IMR-90 (cell line): ENCODE results near the gene COL25A1. TPM values are rescaled to one million over a fixed set of nuclear protein-coding genes. Genes with fewer than 3 reads are reported as not detected.

Experiments used
- ATAC-seq: fragments of 200-7000 bp; cut with Tn5 transposase; 2 replicates; pipeline ENCODE4 v1.9.1; 2020; ENCODE audit warnings: low read depth, mild to moderate bottlenecking, moderate library complexity
- BruUV-seq: library from RNA; stranded (reverse); fragments of 400-500 nt; replicated peaks from 2 replicates; lab custom pipeline; 2021; lab: Mats Ljungman, UMichigan
- CTCF ChIA-PET: fragments of 300-600 bp; formaldehyde crosslinking; extraction: SDS; loops from one replicate; lab custom pipeline; 2021; ENCODE audit warnings: antibody characterized with exemption; lab: Yijun Ruan, JAX
- POLR2A ChIA-PET: fragments of 300-600 bp; sonication (Branson Sonifier 250); formaldehyde crosslinking; loops from one replicate; lab custom pipeline; 2022; ENCODE audit warnings: antibody characterized with exemption; ENCODE audit not compliant: unreplicated experiment; lab: Charles Lee
- DNase-seq: peaks from one replicate; pipeline ENCODE4 v3.0.0; 2013
- H2AFZ ChIP-seq: replicated peaks from 2 replicates; pipeline ENCODE3; 2013; ENCODE audit warnings: low read length, mild to moderate bottlenecking; ENCODE audit not compliant: poor library complexity
- H2AK5ac ChIP-seq: 2 replicates; pipeline ENCODE4 v1.6.1; 2013; ENCODE audit warnings: low read depth, low read length, inconsistent platforms
- H2AK9ac ChIP-seq: replicated peaks from 2 replicates; pipeline ENCODE3; 2013; ENCODE audit warnings: mild to moderate bottlenecking, low read depth, low read length, moderate library complexity; ENCODE audit not compliant: poor library complexity
- H2BK120ac ChIP-seq: 2 replicates; pipeline ENCODE4 v1.6.1; 2013; ENCODE audit warnings: low read depth, low read length, inconsistent platforms
- H2BK15ac ChIP-seq: 3 replicates; pipeline ENCODE4 v1.6.1; 2013; ENCODE audit warnings: low read depth, low read length, inconsistent platforms
- H2BK20ac ChIP-seq: 2 replicates; pipeline ENCODE4 v1.6.1; 2013; ENCODE audit warnings: low read depth, mild to moderate bottlenecking, inconsistent platforms, low read length, moderate library complexity
- H2BK5ac ChIP-seq: 2 replicates; pipeline ENCODE4 v1.6.1; 2013; ENCODE audit warnings: mild to moderate bottlenecking, low read depth, low read length, inconsistent platforms; ENCODE audit not compliant: poor library complexity, severe bottlenecking
- H3K14ac ChIP-seq: replicated peaks from 2 replicates; pipeline ENCODE4 v1.6.1; 2013; ENCODE audit warnings: low read depth, low read length, inconsistent platforms
- H3K18ac ChIP-seq: 2 replicates; pipeline ENCODE4 v1.6.1; 2013; ENCODE audit warnings: low read depth, low read length, control low read depth
- H3K23ac ChIP-seq: 2 replicates; pipeline ENCODE4 v1.6.1; 2013; ENCODE audit warnings: low read depth, low read length, inconsistent platforms
- H3K27ac ChIP-seq: 2 replicates; pipeline ENCODE4 v1.5.1; 2013; ENCODE audit warnings: mild to moderate bottlenecking, control low read depth, low read length; ENCODE audit not compliant: insufficient read depth
- H3K27me3 ChIP-seq: 2 replicates; pipeline ENCODE4 v1.6.1; 2013; ENCODE audit warnings: low read length; ENCODE audit not compliant: control insufficient read depth, insufficient read depth
- H3K36me3 ChIP-seq: 2 replicates; pipeline ENCODE4 v1.6.1; 2013; ENCODE audit warnings: low read length, mixed read lengths; ENCODE audit not compliant: control insufficient read depth, insufficient read depth
- H3K4ac ChIP-seq: 2 replicates; pipeline ENCODE4 v1.6.1; 2013; ENCODE audit warnings: low read depth, low read length, inconsistent platforms
- H3K4me1 ChIP-seq: 2 replicates; pipeline ENCODE4 v1.6.1; 2013; ENCODE audit warnings: low read length, mixed read lengths; ENCODE audit not compliant: control insufficient read depth, insufficient read depth
- H3K4me2 ChIP-seq: 2 replicates; pipeline ENCODE4 v1.6.1; 2013; ENCODE audit warnings: low read depth, mild to moderate bottlenecking, control low read depth, low read length, moderate library complexity
- H3K4me3 ChIP-seq: 2 replicates; pipeline ENCODE4 v1.5.1; 2013; ENCODE audit warnings: low read depth, mild to moderate bottlenecking, control low read depth, low read length, moderate library complexity; ENCODE audit not compliant: insufficient read depth
- H3K56ac ChIP-seq: 2 replicates; pipeline ENCODE4 v1.6.1; 2013; ENCODE audit warnings: low read length, inconsistent platforms; ENCODE audit not compliant: insufficient read depth; ENCODE audit errors: extremely low read depth
- H3K79me1 ChIP-seq, 2 experiments: 2 replicates each; pipeline ENCODE4 v1.6.1; 2013; ENCODE audit warnings: low read length in 2 of 2, inconsistent platforms in 1 of 2, low read depth in 1 of 2
- H3K9ac ChIP-seq: 2 replicates; pipeline ENCODE4 v1.6.1; 2013; ENCODE audit warnings: low read depth, low read length, control low read depth
- H3K9me1 ChIP-seq: 2 replicates; pipeline ENCODE4 v1.6.1; 2013; ENCODE audit warnings: low read length, inconsistent platforms; ENCODE audit not compliant: insufficient read depth
- H3K9me3 ChIP-seq: 2 replicates; pipeline ENCODE4 v1.6.1; 2013; ENCODE audit warnings: low read length; ENCODE audit not compliant: control insufficient read depth, insufficient read depth
- H4K20me1 ChIP-seq: 2 replicates; pipeline ENCODE4 v1.6.1; 2013; ENCODE audit warnings: low read length, inconsistent platforms; ENCODE audit not compliant: insufficient read depth
- H4K5ac ChIP-seq: 2 replicates; pipeline ENCODE4 v1.6.1; 2013; ENCODE audit warnings: mild to moderate bottlenecking, low read depth, low read length, control low read depth
- H4K8ac ChIP-seq, 2 experiments: 2 replicates each; pipeline ENCODE4 v1.6.1; 2013; ENCODE audit warnings: low read depth in 2 of 2, low read length in 2 of 2, control low read depth in 1 of 2, inconsistent platforms in 1 of 2
- H4K91ac ChIP-seq: 2 replicates; pipeline ENCODE4 v1.6.1; 2013; ENCODE audit warnings: low read depth, low read length, inconsistent platforms; ENCODE audit not compliant: insufficient read depth
- BHLHE40 ChIP-seq: fragments of 150-350 bp; IDR thresholded peaks from 2 replicates; pipeline ENCODE4 v1.6.1; 2016; ENCODE audit warnings: mild to moderate bottlenecking, low read depth, low read length
- CEBPB ChIP-seq: IDR thresholded peaks from 2 replicates; pipeline ENCODE4 v1.6.1; 2012; ENCODE audit warnings: low read depth, low read length, improper control_type of control experiment
- FOS ChIP-seq: fragments of 150-350 bp; IDR thresholded peaks from 2 replicates; pipeline ENCODE4 v1.6.1; 2016; ENCODE audit warnings: low read depth, low read length
- MAFK ChIP-seq: IDR thresholded peaks from 2 replicates; pipeline ENCODE4 v1.6.1; 2012; ENCODE audit warnings: low read depth, low read length, improper control_type of control experiment
- MAZ ChIP-seq: IDR thresholded peaks from 2 replicates; pipeline ENCODE4 v1.6.1; 2012; ENCODE audit warnings: low read depth, mild to moderate bottlenecking, low read length, improper control_type of control experiment, moderate library complexity, borderline replicate concordance
- MXI1 ChIP-seq: IDR thresholded peaks from 2 replicates; pipeline ENCODE4 v1.6.1; 2012; ENCODE audit warnings: low read depth, mild to moderate bottlenecking, low read length, moderate library complexity, borderline replicate concordance
- NFE2L2 ChIP-seq: fragments of 150-350 bp; IDR thresholded peaks from 2 replicates; pipeline ENCODE4 v1.6.1; 2016; ENCODE audit warnings: low read depth, mild to moderate bottlenecking, low read length
- RAD21 ChIP-seq: IDR thresholded peaks from 2 replicates; pipeline ENCODE4 v1.6.1; 2012; ENCODE audit warnings: low read length, improper control_type of control experiment
- RFX5 ChIP-seq: IDR thresholded peaks from 2 replicates; pipeline ENCODE4 v1.8.0; 2012; ENCODE audit warnings: low read depth, mild to moderate bottlenecking, low read length, moderate library complexity
- SMC3 ChIP-seq: fragments of 150-350 bp; IDR thresholded peaks from 2 replicates; pipeline ENCODE4 v1.6.1; 2016; ENCODE audit warnings: low read depth, mild to moderate bottlenecking, antibody characterized with exemption, low read length, moderate library complexity
- WGBS, 2 experiments: methylation state at CpG; one replicate each; pipeline versions ENCODE4 v1.1.5 to v1.1.7; 2013; ENCODE audit warnings: missing lambda C conversion rate in 2 of 2; ENCODE audit not compliant: insufficient read length in 1 of 2; ENCODE audit errors: extremely low coverage in 2 of 2; 5-methylcytosine and 5-hydroxymethylcytosine counted together
- dilution Hi-C: fragments of 300-500 bp; cut with HindIII; formaldehyde crosslinking; loops from one replicate; pipeline ENCODE4 v1.14.3; 2018; ENCODE audit warnings: low sequenced_read_pairs; ENCODE audit not compliant: unreplicated experiment
- in situ Hi-C: fragments of 300-500 bp; cut with MboI; formaldehyde crosslinking; loops from 3 replicates; pipeline ENCODE4 v1.14.3; 2019; ENCODE audit warnings: low sequenced_read_pairs, inconsistent platforms, mixed read lengths
- intact Hi-C: fragments of 100-400 bp; cut with micrococcal nuclease; formaldehyde crosslinking; loops from 2 replicates; pipeline ENCODE4 v1.10.0; 2022
- polyA plus RNA-seq, 3 experiments: library from polyadenylated mRNA; depleted of rRNA; stranded (reverse); fragments of >200 nt; gene quantifications; 2 replicates each; pipeline ENCODE4 v1.2.3, GENCODE V29; 2012; ENCODE audit warnings: low replicate concordance in 1 of 3
- total RNA-seq: library from RNA; depleted of rRNA; stranded (reverse); fragments of >200 nt; gene quantifications from 2 replicates; pipeline ENCODE4 v1.2.3, GENCODE V29; 2012
- TF ChIP-seq, protein P1 (sequence below): conservative IDR thresholded peaks from 2 replicates; pipeline ENCODE4 v1.5.1; 2012; ENCODE audit warnings: mild to moderate bottlenecking, low read depth, low read length, improper control_type of control experiment
- TF ChIP-seq, protein P2 (sequence below): fragments of 150-350 bp; IDR thresholded peaks from 2 replicates; pipeline ENCODE4 v1.6.1; 2016; ENCODE audit warnings: low read depth, mild to moderate bottlenecking, low read length, moderate library complexity, borderline replicate concordance

The COL25A1 gene
- total and polyA plus RNA-seq, 2 of the 4 experiments (the other 2 are of a cell fraction): under 0.01 to 0.05 TPM

DNA sequence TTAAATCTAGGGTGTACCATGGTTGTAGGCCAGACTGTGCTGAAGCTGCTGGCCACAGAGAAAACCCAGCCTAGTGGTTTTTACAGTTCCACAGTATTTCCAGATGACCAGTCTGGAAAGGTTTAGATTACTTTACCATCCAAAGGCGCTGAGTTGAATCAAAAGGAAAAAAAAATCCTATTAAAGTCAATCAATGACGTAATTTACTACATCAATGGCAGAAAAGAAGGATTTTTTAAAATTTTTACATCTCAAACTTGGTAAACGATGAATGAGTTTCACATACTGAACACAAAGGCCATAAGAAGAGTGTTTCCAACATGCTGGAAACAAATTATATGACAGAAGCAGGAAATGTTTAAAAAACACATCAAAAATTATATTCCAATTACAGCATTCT, 409.0 kb downstream of the COL25A1 start:
- H2BK5ac ChIP-seq: no peak overlapping the region
- no peak overlapping the region for H3K4me3 ChIP-seq
- no peak overlapping the region for H3K14ac ChIP-seq
- no peak overlapping the region for H3K9ac ChIP-seq
- BruUV-seq: no TSS peak
- no peak overlapping the region for H2BK15ac ChIP-seq
- no peak overlapping the region for H2BK120ac ChIP-seq
- H4K20me1 ChIP-seq: no peaks in the 10 kb centered on the region
- no peak overlapping the region for H4K5ac ChIP-seq
- H3K27ac ChIP-seq: no peak overlapping the region
- H3K23ac ChIP-seq: no peak overlapping the region
- no peak overlapping the region for H3K18ac ChIP-seq
- no peaks in the 10 kb centered on the region for H3K9me3 ChIP-seq
- intact Hi-C loops: no loop called here
- no peaks in the 10 kb centered on the region for H3K79me1 ChIP-seq
- H3K36me3 ChIP-seq: no peaks in the 10 kb centered on the region
- peaks cover 3% of the 10 kb centered on the region; the same call in 1 of the 2 replicates for H3K4me1 ChIP-seq
- WGBS, 2 experiments: no CpG with 5 or more reads among the region's 3 CpGs
- H3K4me2 ChIP-seq: no peak overlapping the region
- H4K8ac ChIP-seq: no peak overlapping the region
- no peak for ATAC-seq
- no peak overlapping the region for H2AK5ac ChIP-seq
- H4K91ac ChIP-seq: no peak overlapping the region
- dilution Hi-C loops: no loop called here
- no peak overlapping the region for H2BK20ac ChIP-seq
- in situ Hi-C loops: no loop called here
- H3K27me3 ChIP-seq: no peaks in the 10 kb centered on the region
- no peak for TF ChIP-seq RAD21
- no peak for TF ChIP-seq CEBPB
- TF ChIP-seq MAZ: no peak
- TF ChIP-seq, protein P1, sequence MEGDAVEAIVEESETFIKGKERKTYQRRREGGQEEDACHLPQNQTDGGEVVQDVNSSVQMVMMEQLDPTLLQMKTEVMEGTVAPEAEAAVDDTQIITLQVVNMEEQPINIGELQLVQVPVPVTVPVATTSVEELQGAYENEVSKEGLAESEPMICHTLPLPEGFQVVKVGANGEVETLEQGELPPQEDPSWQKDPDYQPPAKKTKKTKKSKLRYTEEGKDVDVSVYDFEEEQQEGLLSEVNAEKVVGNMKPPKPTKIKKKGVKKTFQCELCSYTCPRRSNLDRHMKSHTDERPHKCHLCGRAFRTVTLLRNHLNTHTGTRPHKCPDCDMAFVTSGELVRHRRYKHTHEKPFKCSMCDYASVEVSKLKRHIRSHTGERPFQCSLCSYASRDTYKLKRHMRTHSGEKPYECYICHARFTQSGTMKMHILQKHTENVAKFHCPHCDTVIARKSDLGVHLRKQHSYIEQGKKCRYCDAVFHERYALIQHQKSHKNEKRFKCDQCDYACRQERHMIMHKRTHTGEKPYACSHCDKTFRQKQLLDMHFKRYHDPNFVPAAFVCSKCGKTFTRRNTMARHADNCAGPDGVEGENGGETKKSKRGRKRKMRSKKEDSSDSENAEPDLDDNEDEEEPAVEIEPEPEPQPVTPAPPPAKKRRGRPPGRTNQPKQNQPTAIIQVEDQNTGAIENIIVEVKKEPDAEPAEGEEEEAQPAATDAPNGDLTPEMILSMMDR: no peak
- no peak for TF ChIP-seq SMC3
- TF ChIP-seq MAFK: no peak
- TF ChIP-seq, protein P2, sequence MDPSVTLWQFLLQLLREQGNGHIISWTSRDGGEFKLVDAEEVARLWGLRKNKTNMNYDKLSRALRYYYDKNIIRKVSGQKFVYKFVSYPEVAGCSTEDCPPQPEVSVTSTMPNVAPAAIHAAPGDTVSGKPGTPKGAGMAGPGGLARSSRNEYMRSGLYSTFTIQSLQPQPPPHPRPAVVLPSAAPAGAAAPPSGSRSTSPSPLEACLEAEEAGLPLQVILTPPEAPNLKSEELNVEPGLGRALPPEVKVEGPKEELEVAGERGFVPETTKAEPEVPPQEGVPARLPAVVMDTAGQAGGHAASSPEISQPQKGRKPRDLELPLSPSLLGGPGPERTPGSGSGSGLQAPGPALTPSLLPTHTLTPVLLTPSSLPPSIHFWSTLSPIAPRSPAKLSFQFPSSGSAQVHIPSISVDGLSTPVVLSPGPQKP: no peak
- no peak for TF ChIP-seq NFE2L2
- no peak for TF ChIP-seq RFX5
- no peak for TF ChIP-seq MXI1
- TF ChIP-seq BHLHE40: no peak
- TF ChIP-seq FOS: no peak
- CTCF ChIA-PET: no interaction called here
- peaks cover 3% of the 10 kb centered on the region for H3K9me1 ChIP-seq
- no peak overlapping the region for H3K4ac ChIP-seq
- no peak overlapping the region for H2AFZ ChIP-seq
- H2AK9ac ChIP-seq: no peak overlapping the region
- no peak overlapping the region for H3K56ac ChIP-seq
- POLR2A ChIA-PET: no interaction called here
- DNase-seq: no peak
